Activated CD4-positive, alpha-beta T cell treated with anti-CD3 and anti-CD28 coated beads for 36 hours (primary cell): Measurements from ENCODE around the gene TPCN1. TPM values are rescaled to one million over a fixed set of nuclear protein-coding genes. Genes with fewer than 3 reads are reported as not detected.

Source experiments
- ATAC-seq: fragments of 200-7000 bp; cut with Tn5 transposase; one replicate; pipeline ENCODE4 v1.10.0; 2021; ENCODE audit warnings: mild to moderate bottlenecking, moderate library complexity
- CTCF ChIA-PET: fragments of 350-600 bp; sonication (Branson Sonifier 250); formaldehyde crosslinking; loops from one replicate; lab custom pipeline; 2021; ENCODE audit warnings: antibody characterized with exemption; lab: Charles Lee
- POLR2A ChIA-PET: fragments of 350-600 bp; sonication (Branson Sonifier 250); formaldehyde crosslinking; loops from one replicate; lab custom pipeline; 2021; ENCODE audit warnings: antibody characterized with exemption, inconsistent platforms; lab: Charles Lee
- DNase-seq: peaks from one replicate; pipeline ENCODE4 v3.0.0-alpha.2; 2020
- H3K27ac Mint-ChIP-seq: one replicate; pipeline ENCODE4 v1.8.0; 2021; ENCODE audit warnings: mixed read lengths
- H3K27me3 Mint-ChIP-seq: one replicate; pipeline ENCODE4 v1.8.0; 2021; ENCODE audit warnings: mixed read lengths
- H3K36me3 Mint-ChIP-seq: one replicate; pipeline ENCODE4 v1.8.0; 2021; ENCODE audit warnings: low read depth, mixed read lengths
- H3K4me1 Mint-ChIP-seq: one replicate; pipeline ENCODE4 v1.8.0; 2021; ENCODE audit warnings: mixed read lengths
- H3K4me3 Mint-ChIP-seq: one replicate; pipeline ENCODE4 v1.8.0; 2021; ENCODE audit warnings: mild to moderate bottlenecking, moderate library complexity, mixed read lengths
- H3K9me3 Mint-ChIP-seq: one replicate; pipeline ENCODE4 v1.8.0; 2021; ENCODE audit warnings: low read depth, mixed read lengths
- intact Hi-C, 2 experiments: fragments of 100-400 bp; cut with DNase I in 1 of 2; cut with micrococcal nuclease in 1 of 2; formaldehyde crosslinking; loops; one replicate each; pipeline versions ENCODE4 v1.14.2 to v1.15.1; 2022 to 2024; cut with DNase I, micrococcal nuclease
- total RNA-seq, 2 experiments: library from RNA; stranded (reverse); gene quantifications; one replicate each; pipeline ENCODE4 v1.2.3, GENCODE V29; 2021

The TPCN1 gene
- total RNA-seq, 2 experiments from 2014 or later: 35.5 to 37.0 TPM

GRCh38 chr12:113262710-113263109, 41.4 kb downstream of the TPCN1 start:
- intact Hi-C loops: loop anchor here (5.0 kb wide), 3 partner anchors 40 to 65 kb away; partner anchors contain the start of gene TPCN1 (in 1 of the 2)
- peaks cover 40% of the 10 kb centered on the region for H3K36me3 Mint-ChIP-seq
- H3K4me3 Mint-ChIP-seq: no peak overlapping the region
- DNase-seq (no peak), ATAC-seq (no peak)
- POLR2A ChIA-PET: interaction anchor here (0.6 kb wide), 1 partner anchor 23 kb away, joined by 3 read pairs; no protein-coding TSS in a partner anchor
- H3K4me1 Mint-ChIP-seq: peaks cover 38% of the 10 kb centered on the region
- H3K9me3 Mint-ChIP-seq: no peaks in the 10 kb centered on the region
- CTCF ChIA-PET: interaction anchor here (0.6 kb wide), 1 partner anchor 40 kb away, joined by 4 read pairs; no protein-coding TSS in a partner anchor
- peak overlapping the region; percentile 79 for H3K27ac Mint-ChIP-seq
- H3K27me3 Mint-ChIP-seq: no peaks in the 10 kb centered on the region

- ChIA-PET POLR2A (no interaction called here), CTCF (interaction anchor here (0.6 kb wide), 1 partner anchor 61 kb away, joined by 3 read pairs; no protein-coding TSS in a partner anchor)
- Mint-ChIP-seq H3K27me3 (no peaks in the 10 kb centered on the region), H3K4me3 (no peak overlapping the region), H3K36me3 (peaks cover 47% of the 10 kb centered on the region), H3K4me1 (peaks cover 38% of the 10 kb centered on the region), H3K9me3 (no peaks in the 10 kb centered on the region), H3K27ac (peak overlapping the region; percentile 14)
- intact Hi-C loops: loop anchor here (5.0 kb wide), 3 partner anchors 41 to 66 kb away; partner anchors contain the start of gene TPCN1 (in 1 of the 2)
- no peak for ATAC-seq
- DNase-seq: no peak
These were observed 42.2 kb downstream of the TPCN1 start for GRCh38 chr12:113263431-113263963.

GRCh38 chr12:113266106-113266895, 45.0 kb downstream of the TPCN1 start:
- ATAC-seq: no peak
- no peaks in the 10 kb centered on the region for H3K9me3 Mint-ChIP-seq
- no peaks in the 10 kb centered on the region for H3K27me3 Mint-ChIP-seq
- no peak overlapping the region for H3K4me3 Mint-ChIP-seq
- no peak overlapping the region for H3K27ac Mint-ChIP-seq
- CTCF ChIA-PET: interaction anchor here (1.0 kb wide), 1 partner anchor 11 kb away, joined by 3 read pairs; no protein-coding TSS in a partner anchor
- no peak for DNase-seq
- H3K4me1 Mint-ChIP-seq: peaks cover 26% of the 10 kb centered on the region
- POLR2A ChIA-PET: no interaction called here
- intact Hi-C loops: no loop called here
- H3K36me3 Mint-ChIP-seq: peaks cover 55% of the 10 kb centered on the region

GRCh38 chr12:113267621-113268020, 46.4 kb downstream of the TPCN1 start:
- Mint-ChIP-seq H3K27me3 (no peaks in the 10 kb centered on the region), H3K4me1 (peaks cover 29% of the 10 kb centered on the region), H3K9me3 (no peaks in the 10 kb centered on the region), H3K27ac (no peak overlapping the region), H3K4me3 (no peak overlapping the region), H3K36me3 (peaks cover 54% of the 10 kb centered on the region)
- no peak for DNase-seq
- ATAC-seq: no peak
- POLR2A ChIA-PET: no interaction called here
- CTCF ChIA-PET: no interaction called here
- intact Hi-C loops: no loop called here

- Mint-ChIP-seq H3K27ac (no peak overlapping the region), H3K4me3 (no peak overlapping the region), H3K4me1 (peaks cover 26% of the 10 kb centered on the region), H3K9me3 (no peaks in the 10 kb centered on the region), H3K27me3 (no peaks in the 10 kb centered on the region), H3K36me3 (peaks cover 51% of the 10 kb centered on the region)
- intact Hi-C loops: no loop called here
- ATAC-seq (no peak), DNase-seq (no peak)
- ChIA-PET POLR2A (no interaction called here), CTCF (no interaction called here)
These were observed 46.9 kb downstream of the TPCN1 start for GRCh38 chr12:113268136-113268535.

GRCh38 chr12:113268621-113269020, 47.4 kb downstream of the TPCN1 start:
- peaks cover 53% of the 10 kb centered on the region for H3K36me3 Mint-ChIP-seq
- ATAC-seq (no peak), DNase-seq (no peak)
- H3K4me1 Mint-ChIP-seq: peaks cover 22% of the 10 kb centered on the region
- no peak overlapping the region for H3K4me3 Mint-ChIP-seq
- ChIA-PET CTCF (no interaction called here), POLR2A (no interaction called here)
- H3K9me3 Mint-ChIP-seq: no peaks in the 10 kb centered on the region
- intact Hi-C loops: no loop called here
- no peaks in the 10 kb centered on the region for H3K27me3 Mint-ChIP-seq
- no peak overlapping the region for H3K27ac Mint-ChIP-seq

GRCh38 chr12:113269257-113269943, 48.1 kb downstream of the TPCN1 start:
- Mint-ChIP-seq H3K27me3 (no peaks in the 10 kb centered on the region), H3K36me3 (peaks cover 46% of the 10 kb centered on the region), H3K27ac (no peak overlapping the region), H3K4me3 (no peak overlapping the region), H3K4me1 (peaks cover 15% of the 10 kb centered on the region), H3K9me3 (no peaks in the 10 kb centered on the region)
- DNase-seq: no peak
- intact Hi-C loops: no loop called here
- POLR2A ChIA-PET: no interaction called here
- CTCF ChIA-PET: interaction anchor here (1.1 kb wide), 1 partner anchor 38 kb away, joined by 3 read pairs; no protein-coding TSS in a partner anchor
- ATAC-seq: no peak

- no peaks in the 10 kb centered on the region for H3K9me3 Mint-ChIP-seq
- CTCF ChIA-PET: no interaction called here
- intact Hi-C loops: no loop called here
- ATAC-seq (no peak), DNase-seq (no peak)
- no peaks in the 10 kb centered on the region for H3K27me3 Mint-ChIP-seq
- H3K4me3 Mint-ChIP-seq: no peak overlapping the region
- peaks cover 50% of the 10 kb centered on the region for H3K36me3 Mint-ChIP-seq
- H3K27ac Mint-ChIP-seq: no peak overlapping the region
- POLR2A ChIA-PET: no interaction called here
- H3K4me1 Mint-ChIP-seq: peaks cover 15% of the 10 kb centered on the region
These were observed 49.4 kb downstream of the TPCN1 start for GRCh38 chr12:113270709-113271009.

- peak; percentile 28 for ATAC-seq
- CTCF ChIA-PET: no interaction called here
- peaks cover 43% of the 10 kb centered on the region for H3K36me3 Mint-ChIP-seq
- no peaks in the 10 kb centered on the region for H3K9me3 Mint-ChIP-seq
- H3K27me3 Mint-ChIP-seq: no peaks in the 10 kb centered on the region
- no peak for DNase-seq
- peaks cover 15% of the 10 kb centered on the region for H3K4me1 Mint-ChIP-seq
- POLR2A ChIA-PET: no interaction called here
- no peak overlapping the region for H3K27ac Mint-ChIP-seq
- no peak overlapping the region for H3K4me3 Mint-ChIP-seq
- intact Hi-C loops: no loop called here
These were observed 50.2 kb downstream of the TPCN1 start for GRCh38 chr12:113271466-113271852.

GRCh38 chr12:113271853-113272561, 50.7 kb downstream of the TPCN1 start:
- Mint-ChIP-seq H3K4me1 (peaks cover 15% of the 10 kb centered on the region), H3K9me3 (no peaks in the 10 kb centered on the region), H3K27ac (no peak overlapping the region), H3K36me3 (peaks cover 41% of the 10 kb centered on the region), H3K27me3 (no peaks in the 10 kb centered on the region), H3K4me3 (no peak overlapping the region)
- peak; percentile 97 for ATAC-seq
- intact Hi-C loops: no loop called here
- DNase-seq: peak; percentile 68
- CTCF ChIA-PET: no interaction called here
- POLR2A ChIA-PET: no interaction called here

GRCh38 chr12:113273053-113273725, 51.9 kb downstream of the TPCN1 start:
- POLR2A ChIA-PET: no interaction called here
- Mint-ChIP-seq H3K27me3 (no peaks in the 10 kb centered on the region), H3K9me3 (no peaks in the 10 kb centered on the region), H3K36me3 (peaks cover 36% of the 10 kb centered on the region), H3K4me3 (no peak overlapping the region), H3K4me1 (peaks cover 15% of the 10 kb centered on the region), H3K27ac (no peak overlapping the region)
- intact Hi-C loops: no loop called here
- no peak for ATAC-seq
- CTCF ChIA-PET: no interaction called here
- DNase-seq: no peak
